Activated CD4-positive, alpha-beta T cell treated with anti-CD3 and anti-CD28 coated beads, Interleukin-2, amount 50 U/mL, for 4 hours (primary cell): Measurements from ENCODE around the gene VAMP4.

Experiments used
- DNase-seq, 2 experiments: peaks; one replicate each; pipeline ENCODE4 v3.0.0-alpha.2; 2020

VAMP4 gene, protein sequence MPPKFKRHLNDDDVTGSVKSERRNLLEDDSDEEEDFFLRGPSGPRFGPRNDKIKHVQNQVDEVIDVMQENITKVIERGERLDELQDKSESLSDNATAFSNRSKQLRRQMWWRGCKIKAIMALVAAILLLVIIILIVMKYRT

DNA sequence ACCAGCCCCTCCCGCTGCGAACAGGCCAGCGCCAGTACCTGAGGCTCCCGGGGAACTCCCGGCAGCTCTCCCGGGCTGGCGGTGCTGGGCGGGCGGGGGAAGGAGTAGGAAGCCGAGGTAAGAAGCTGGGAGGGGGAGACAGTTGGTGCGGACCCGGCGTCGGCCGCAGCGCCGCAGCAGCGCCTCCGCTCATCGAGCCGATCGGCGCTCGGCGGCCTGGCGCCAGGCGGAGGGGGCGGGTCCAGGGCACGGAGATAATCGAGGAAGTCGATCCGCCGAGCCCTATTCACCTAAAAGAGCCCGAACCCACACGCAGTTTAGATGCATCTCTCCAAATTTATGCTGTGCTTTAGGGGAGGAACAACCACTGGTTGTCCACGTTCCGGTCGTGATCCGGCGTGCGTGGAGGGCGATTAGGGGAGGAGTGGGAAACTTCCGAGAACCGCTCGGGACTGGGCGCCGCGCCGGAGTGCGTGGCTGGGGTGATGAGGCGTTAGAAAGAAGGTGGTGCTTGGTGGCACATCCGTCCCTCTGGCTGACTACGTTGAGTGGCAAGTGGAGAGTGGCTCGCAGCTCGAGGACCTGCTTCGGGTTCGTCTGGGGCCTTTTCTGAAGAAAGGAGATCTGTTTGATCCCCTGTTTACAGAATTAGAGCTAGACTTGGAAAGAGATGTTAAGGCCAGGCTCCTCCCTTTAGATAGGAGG, at the start of gene VAMP4:
TSS of gene VAMP4 (minus strand) at position 194 of the 705 bp plus-strand sequence. CDS start 3,651 bp downstream, outside the sequence.
- DNase-seq, result peak; percentile 82 to 83

DNA sequence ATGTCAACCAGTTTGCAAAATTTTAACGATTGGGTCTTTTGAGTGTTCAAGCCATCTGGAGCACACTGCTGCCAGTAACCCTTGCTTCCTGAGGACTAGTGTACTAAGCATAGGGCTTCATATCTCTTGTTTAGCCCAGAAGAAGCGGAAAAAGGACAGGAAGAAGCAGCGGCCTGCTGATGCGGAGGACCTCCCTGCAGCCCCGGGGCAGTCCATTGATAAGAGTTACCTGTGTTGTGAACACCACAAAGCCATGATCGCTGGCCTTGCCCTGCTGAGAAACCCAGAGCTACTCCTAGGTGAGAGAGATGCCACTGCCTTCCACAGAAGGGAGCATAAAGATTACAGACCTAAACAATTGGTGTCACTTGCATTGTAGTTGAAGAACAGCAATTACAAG, 48.5 kb upstream of the VAMP4 start:
- no peak for DNase-seq

DNA sequence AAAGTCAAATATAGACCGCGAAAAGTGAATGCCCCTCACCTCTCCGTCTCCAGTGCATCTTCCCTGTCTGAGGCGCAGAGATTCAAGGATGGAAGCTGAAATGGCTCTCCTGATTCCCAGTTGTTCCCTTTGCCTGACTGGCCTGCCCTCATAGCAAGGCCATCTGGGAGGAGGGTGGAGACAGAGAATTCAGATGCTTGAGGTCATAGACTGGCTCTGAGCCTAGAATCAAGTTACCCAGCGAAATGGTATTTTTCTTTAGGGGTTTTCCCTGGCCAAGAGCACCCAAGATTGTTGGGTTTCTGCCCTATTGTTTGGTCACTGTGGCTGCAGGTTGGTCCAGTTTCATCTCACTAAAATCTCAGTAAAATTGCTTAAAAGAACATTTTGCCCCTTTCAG, 46.8 kb upstream of the VAMP4 start:
- DNase-seq, result no peak

DNA sequence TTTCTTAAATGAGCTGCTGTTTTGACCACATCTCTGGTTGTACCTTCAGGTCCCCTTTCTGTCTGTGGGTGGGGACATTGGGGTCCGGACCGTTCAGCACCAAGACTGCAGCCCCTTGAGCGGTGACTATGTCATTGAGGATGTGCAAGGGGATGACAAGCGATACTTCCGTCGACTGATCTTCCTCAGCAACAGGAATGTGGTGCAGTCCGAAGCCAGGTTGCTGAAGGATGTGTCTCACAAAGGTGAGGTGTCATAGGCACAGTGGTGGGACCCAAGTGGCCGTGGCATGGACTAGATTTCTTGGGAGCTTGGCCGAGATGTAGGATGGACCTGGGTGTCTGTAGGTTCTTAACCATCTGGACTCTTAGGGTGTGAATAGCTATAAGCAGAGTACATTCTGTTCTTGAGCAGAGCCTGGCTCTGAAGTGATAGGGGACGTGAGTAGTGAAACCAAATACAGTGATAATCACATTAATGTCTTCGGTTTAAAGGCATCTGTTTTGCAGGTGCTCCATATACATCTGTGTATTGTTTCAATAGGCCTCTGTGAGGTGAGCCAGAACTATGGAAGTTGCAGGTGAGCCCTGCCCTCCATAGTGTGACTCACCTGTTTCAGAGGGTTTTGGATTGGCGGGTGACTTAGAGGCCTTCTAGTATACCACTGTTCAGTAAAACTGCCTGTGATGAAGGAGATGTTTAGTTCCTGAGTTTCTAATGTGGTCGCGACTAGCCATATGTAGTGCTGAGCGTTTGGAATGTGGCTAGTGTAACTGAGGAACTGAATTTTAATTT, 46.0 kb upstream of the VAMP4 start:
- no peak for DNase-seq

DNA sequence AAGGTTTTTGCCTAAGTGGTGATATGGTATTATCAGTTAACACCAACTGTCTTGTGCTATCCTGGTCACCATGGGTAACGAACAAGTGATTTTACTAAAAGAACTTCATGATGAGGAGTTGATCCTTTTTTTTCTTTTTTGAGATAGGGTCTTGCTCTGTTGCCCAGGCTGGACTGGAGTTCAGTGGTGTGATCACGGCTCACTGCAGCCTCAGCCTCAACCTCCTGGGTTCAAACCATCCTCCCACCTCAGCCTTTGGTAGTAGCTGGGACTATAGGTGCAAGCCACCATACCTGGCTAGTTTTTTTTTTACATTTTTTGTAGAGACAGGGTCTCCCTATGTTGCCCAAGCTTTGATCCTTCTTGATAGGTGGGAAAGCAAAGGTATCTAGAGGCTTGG, 44.7 kb upstream of the VAMP4 start:
- no peak for DNase-seq

DNA sequence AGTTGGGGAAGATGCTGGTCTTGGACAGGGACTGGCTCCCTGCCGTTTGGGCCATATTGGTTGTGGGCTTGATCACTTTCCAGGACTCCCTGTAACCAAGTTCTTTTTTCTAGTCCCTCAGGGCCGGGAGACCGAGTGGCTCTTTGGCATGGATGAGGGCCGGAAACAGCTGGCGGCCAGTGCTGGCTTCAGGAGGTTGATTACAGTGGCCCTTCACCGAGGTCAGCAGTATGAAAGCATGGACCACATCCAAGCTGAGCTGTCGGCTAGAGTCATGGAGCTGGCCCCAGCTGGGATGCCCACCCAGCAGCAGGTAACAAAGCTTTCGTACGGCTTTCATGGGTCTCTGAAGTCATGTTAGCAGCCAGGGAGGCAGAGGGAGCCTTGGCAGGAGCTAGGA, 43.9 kb upstream of the VAMP4 start:
- DNase-seq, result no peak

DNA sequence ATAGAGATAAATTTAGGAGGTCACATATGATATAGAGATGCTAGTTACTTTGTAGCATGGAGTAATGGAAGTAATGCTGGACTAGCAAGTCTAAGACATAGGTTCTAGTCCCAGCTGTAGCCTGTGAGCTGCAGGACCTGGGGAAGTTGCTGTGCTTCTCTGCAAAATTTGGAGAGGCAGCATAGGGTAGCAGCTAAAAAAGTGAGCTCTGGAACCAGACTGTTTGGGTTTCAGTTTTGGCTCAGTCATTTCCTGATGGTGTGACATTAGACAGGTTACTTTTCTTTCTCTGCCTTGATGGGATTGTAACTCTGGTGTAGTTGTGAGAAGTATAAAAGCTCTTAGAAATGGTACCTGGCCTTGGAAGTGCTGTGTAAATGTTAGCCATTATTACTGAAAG, 42.9 kb upstream of the VAMP4 start:
- DNase-seq, result no peak

DNA sequence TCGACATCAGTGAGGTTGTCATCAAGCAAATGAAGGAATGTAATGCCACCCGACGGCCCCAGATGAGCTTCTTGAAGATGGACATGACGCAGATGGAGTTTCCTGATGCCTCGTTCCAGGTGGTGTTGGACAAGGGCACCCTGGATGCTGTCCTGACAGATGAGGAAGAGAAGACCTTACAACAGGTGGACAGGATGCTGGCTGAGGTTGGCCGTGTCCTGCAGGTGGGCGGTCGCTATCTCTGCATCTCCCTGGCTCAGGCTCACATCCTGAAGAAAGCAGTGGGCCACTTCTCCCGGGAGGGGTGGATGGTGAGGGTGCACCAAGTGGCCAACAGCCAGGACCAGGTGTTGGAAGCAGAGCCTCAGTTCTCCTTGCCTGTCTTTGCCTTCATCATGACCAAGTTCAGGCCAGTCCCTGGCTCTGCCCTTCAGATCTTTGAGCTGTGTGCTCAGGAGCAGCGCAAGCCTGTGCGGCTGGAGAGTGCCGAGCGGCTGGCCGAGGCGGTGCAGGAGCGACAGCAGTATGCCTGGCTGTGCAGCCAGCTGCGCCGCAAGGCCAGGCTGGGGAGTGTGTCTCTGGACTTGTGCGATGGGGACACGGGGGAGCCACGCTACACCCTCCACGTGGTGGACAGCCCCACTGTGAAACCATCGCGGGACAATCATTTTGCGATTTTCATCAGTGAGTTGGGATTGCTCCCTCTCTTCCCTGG, 42.1 kb upstream of the VAMP4 start:
- DNase-seq, result no peak

DNA sequence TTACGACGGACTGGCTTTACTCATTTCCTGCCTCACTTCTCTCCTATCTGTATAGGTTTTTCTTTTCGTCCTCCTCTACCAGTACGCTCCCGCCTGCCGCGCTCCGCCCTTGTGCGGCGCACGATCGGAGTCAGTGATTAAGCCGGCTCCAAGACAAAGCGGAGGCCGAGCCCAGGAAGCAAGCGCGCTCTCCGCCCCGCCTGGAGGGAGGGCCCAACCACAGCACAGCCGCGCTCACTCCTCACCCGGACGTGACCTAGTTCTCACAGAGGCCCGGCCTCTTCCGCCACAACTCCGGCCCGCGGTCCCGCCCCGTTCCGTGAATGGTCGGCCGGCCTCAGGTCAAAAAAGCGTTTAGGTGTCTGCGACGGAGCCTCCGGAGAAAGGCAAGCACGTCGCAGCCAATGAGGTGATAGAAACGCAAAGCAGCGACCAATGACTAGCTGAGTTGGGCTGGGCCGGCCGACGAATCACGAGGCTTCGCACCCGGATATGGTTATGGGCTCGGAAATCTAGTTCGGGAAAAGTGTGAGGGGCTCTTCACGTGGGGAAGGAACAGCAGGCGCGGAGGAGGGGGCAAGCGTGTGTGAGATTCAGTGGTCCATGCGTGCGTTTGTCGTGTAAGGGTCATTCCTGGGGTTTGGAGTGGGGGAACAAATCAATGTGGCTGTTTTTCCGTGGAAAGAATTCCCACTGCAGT, 39.5 kb upstream of the VAMP4 start, which contains the start of gene METTL13:
TSS of gene METTL13 (plus strand) at position 485 of the 700 bp plus-strand sequence. CDS start 308 bp downstream, outside the sequence.
- peak; percentile 98 for DNase-seq

DNA sequence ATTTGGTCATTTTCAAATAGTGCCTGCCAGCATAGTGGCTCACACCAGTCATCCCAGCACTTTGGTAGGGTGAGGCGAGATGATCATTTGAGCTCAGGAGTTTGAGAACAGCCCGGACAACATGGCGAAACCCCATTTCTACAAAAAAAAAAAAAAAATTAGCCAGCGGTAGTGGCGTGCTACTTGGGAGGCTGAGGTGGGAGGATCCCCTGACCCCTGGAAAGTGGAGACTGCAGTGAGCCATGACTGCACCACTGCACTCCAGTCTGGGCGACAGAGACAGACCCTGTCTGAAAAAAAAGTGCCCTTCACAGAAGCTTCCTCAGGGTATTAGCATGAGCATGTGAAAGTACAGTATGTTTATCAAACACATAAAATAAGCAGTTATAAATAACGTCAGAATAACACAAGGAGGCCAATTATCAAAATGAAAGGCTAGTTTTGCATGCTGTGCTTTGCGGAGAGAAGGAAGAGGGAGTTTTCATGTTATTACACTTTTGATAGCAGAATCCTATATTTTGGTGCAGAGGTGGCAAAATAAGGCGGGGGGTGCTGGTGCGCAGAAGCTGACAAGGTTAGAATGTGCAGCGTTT, 38.8 kb upstream of the VAMP4 start:
- no peak for DNase-seq

DNA sequence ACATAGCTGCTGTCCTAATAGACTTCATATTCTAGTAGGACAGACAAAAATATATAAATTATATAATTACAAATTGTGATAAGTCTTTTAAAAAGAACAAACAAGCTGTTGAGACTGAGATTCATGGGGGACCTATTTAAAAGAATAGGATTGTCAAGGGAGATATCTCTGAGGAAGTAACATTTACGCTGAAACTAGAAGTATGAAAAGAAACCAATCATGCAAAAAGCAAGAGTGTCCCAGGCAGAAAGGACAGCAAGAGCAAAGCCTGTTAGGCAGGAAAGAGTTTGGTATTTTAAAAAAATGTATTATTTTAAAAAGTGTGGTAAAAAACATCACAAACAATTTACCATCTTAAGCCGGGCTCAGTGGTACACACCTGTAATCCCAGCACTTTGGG, 30.4 kb upstream of the VAMP4 start:
- no peak for DNase-seq

DNA sequence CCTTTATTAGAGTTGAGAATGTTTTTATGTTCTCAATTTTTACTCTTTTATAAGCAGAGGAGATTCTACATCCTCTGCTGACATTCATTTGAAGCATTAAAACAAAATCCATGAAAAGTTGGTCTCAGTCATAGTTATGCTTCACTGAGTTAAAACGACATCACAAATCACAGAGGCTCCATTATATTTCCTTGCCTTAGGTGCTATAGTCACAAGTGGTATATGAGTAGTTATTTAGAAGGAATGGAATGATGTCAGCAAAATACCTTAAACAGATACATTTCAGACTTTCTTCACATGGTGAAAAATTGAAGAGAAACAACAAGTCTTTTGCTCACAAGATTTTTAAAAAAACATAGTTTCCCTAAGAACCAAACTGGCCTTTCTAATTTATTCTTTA, 27.9 kb upstream of the VAMP4 start:
- no peak for DNase-seq

DNA sequence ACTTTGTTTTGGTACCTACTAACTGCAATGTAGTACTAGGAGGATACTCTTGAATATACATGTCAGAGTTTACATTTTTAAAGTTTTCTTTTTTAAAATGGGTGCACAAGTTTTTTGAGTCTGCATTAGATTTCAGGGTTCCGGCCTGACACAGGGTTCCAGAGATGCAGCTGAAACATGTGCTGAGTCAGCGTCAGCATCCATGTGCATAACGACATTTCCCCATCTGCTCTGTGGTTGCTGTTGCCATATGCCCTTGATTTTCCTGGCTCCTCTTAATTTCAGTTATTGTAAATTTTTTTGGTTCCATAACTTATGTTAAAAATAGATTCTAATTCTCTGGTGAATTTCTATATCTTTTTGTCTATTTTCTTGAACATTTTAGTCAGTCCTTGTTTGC, 27.3 kb upstream of the VAMP4 start:
- no peak for DNase-seq

DNA sequence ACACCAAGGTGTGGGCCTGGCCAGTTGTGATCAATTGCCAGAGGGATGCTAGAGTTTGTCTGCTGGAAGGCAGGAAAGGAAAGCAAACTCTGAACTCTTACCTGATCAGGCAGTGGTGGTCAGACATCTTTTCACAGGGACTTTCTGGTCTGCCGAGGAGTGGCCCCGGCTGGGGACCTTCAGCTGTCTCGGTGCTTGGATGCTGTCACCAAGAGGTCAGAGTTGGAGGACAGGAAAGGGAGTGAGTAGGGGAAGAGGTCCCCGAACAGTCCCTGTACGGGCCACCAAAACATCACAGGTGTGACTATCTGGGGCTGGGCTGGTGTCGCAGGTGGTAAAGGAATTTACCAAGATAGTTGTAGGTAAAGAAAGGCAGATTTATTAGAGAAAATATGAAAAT, 21.9 kb upstream of the VAMP4 start:
- no peak for DNase-seq

DNA sequence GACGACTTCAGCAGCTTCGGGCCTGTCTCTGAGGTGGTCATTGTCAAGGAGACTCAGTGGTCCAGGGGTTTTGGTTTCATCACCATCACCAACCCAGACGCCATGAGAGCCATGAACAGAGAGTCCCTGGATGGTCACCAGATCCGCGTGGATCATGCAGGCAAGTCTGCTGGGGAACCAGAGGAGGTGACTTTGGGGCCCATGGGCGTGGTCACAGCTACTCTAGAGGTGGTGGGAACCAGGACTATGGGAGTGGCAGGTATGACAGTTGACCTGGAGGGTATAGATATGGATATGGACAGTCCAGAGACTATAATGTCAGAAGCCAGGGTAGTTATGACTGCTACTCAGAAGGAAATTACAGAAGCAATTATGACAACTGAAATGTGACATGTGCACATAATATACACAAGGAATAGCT, 20.3 kb upstream of the VAMP4 start:
- DNase-seq, result no peak

DNA sequence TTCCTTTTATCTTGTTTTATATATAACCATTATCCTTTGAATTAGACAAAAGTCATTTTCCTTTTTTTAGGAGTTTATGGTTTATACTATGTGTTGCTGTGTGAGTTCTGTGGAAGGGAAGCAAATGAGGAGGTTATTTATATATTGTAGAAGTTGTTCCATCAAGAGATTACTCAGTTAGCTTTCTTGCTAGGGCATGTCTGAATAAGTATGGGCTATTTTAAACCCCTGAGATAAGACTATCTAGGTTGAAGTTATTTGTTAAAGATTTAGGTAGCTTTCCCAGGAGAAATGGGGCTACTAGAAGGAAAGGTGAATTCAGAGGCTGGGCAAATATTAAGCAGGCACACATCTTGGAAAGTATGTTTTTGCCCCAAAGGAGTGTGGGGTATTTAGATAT, 16.1 kb upstream of the VAMP4 start:
- DNase-seq, result no peak

DNA sequence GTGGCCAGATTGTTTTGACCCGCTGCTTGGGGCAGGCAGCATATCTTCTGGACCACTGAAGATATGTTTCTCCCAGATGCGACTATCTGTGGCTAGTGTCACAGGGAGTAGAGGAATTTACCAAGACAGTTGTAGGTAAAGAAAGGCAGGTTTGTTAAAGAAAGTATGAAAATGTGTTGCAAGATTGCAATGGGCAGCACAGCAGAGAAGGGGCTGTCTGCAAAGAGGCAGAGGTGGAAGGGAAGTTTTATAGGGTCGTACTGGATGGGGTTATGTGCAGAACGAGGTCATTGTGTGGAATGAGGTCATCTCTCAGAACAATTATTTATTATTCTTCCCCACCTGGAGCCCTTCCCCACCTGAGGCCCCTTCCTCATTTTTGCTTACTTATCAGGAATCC, 15.0 kb upstream of the VAMP4 start:
- no peak for DNase-seq

DNA sequence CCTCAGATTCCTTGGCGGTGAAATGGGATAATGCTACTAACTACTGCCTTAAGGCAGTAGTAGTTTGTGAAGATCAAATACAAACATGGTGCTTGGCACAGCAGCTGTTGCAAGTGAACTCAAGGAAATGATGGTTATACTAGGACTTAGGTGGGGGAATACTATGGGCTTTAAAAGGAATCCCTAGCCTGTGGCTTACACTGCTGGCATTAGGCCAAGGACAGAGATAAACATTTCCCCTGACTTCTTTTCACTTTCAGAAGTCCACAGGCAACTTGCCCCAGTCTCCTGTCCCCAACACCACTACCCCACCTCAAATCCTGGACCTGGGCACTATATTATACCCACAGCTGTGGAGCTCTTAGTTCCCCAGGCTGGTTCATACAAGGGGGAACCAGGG, 13.1 kb upstream of the VAMP4 start:
- DNase-seq, result no peak

DNA sequence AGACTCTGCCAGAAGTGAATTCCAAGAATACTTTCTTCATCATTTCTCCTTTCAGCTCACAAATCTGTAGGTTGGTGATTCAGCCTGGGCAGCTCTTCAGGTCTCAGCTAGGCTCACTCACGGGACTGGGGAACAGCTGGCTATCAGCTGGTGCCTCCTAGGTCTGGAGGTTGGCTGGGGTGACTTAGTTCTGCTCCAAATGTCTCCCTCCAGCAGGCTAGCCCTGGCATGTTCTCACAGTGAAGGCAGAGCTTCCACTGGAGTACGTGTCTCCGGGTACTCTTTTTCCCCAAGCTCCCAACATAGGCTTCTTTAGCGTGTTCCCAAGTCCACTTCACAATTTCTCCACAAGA, 12.5 kb upstream of the VAMP4 start:
- DNase-seq, result no peak

DNA sequence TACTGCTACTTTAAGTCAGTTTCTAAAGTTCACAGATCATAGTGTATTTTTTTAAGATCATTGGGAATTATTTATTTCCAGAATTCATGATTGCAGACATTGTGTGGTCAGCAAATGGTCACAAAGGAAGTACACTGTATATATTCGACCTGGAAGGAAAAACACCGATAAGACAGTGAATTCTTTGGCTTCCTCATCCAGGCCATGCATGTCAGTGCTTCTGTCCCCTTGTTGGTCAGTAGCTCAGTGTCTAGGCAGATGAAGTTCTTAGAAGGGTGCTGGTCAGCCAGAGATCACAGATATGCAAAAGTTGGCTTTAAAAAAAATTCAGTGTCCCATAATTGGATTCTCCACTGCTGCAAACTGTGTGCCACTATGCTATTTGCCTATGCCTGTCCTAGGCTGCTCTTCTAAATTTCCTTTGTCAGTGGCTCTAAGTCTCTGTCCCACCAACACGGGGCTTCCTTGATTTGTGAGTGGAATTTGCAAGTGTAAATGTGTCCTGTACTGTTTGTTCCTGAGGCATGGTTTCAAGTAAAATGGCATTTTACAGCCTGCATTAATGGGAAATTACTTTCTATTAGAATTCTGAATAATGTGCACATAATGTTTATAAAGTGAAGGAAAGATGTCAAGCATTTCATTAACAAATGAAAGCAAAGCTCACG, 12.0 kb upstream of the VAMP4 start:
- DNase-seq, result no peak

DNA sequence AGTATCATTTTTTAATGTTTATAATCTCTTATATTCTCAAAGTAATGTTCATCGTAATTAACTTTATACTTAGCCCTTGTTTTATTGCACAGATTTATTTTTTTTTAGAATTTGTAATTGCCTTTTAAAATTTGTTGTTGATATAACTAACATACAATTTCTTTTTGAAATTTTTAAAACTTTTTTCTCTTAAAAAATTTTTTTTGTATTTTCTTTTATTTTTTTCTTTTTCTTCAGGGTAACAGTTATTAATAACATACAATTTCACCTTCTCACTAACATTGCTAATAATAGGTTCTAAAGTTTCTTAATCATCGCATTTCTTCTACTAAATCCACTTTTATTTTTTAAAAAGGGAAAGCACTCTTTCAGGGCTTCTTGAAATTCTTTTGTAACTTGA, 11.3 kb upstream of the VAMP4 start:
- DNase-seq, result no peak

DNA sequence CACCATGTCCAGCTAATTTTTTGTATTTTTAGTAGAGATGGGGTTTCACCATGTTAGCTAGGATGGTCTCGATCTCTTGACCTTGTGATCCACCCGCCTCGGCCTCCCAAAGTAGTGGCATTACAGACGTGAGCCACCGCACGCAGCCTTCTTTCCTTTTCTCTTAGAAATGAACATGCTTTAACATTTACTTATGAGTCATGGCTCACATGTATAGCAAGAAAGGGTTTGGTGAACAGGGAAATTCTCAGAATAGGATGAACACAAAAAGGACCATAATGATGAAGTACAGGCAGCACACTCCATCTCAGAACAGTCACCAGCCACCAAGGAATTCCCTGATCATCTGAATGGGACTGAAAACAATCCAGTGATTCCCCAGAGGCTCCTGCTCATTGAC, 9.4 kb upstream of the VAMP4 start:
- DNase-seq, result no peak
